Liver (tissue), 3 donors: ENCODE measurements around the gene CRABP2.

ENCODE experiments used
- CTCF ChIP-seq: fragments of 150-350 bp; IDR thresholded peaks from 2 replicates; pipeline ENCODE4 v1.5.1; 2017; ENCODE audit warnings: improper control_type of control experiment, low read depth, low read length; ENCODE audit not compliant: missing input control
- EGR1 ChIP-seq, 2 donors: IDR thresholded peaks; 2 replicates each; pipeline ENCODE4 v1.6.1; 2016 to 2018; ENCODE audit warnings: antibody characterized with exemption in 2 of 2, low read depth in 2 of 2
- TAF1 ChIP-seq: conservative IDR thresholded peaks from 2 replicates; pipeline ENCODE4 v1.6.1; 2016; ENCODE audit warnings: antibody characterized with exemption, mild to moderate bottlenecking
- YY1 ChIP-seq: IDR thresholded peaks from 2 replicates; pipeline ENCODE4 v1.6.1; 2016; ENCODE audit warnings: antibody characterized with exemption, mild to moderate bottlenecking
- donor health status: healthy.
- donor health status: healthy.

GRCh38 chr1:156692441-156692924 lies 12.9 kb downstream of the CRABP2 start:
- TF ChIP-seq TAF1, result no peak
- no peak for TF ChIP-seq CTCF
- TF ChIP-seq YY1, result no peak
- TF ChIP-seq EGR1 (IDR thresholded peaks at IDR 0.05; ENCODE audit: low read depth in 2 of 2), result no peak
